Measurements from ENCODE around the gene RPS16. TPM values are rescaled to one million over a fixed set of nuclear protein-coding genes. Genes with fewer than 3 reads are reported as not detected.

The RPS16 gene
- total and polyA plus RNA-seq, 9 of the 15 experiments (the other 6 are each of a cell fraction or from before 2014, with no cell fraction given), result 82.6 to 3,671 (median 2,204) TPM

DNA sequence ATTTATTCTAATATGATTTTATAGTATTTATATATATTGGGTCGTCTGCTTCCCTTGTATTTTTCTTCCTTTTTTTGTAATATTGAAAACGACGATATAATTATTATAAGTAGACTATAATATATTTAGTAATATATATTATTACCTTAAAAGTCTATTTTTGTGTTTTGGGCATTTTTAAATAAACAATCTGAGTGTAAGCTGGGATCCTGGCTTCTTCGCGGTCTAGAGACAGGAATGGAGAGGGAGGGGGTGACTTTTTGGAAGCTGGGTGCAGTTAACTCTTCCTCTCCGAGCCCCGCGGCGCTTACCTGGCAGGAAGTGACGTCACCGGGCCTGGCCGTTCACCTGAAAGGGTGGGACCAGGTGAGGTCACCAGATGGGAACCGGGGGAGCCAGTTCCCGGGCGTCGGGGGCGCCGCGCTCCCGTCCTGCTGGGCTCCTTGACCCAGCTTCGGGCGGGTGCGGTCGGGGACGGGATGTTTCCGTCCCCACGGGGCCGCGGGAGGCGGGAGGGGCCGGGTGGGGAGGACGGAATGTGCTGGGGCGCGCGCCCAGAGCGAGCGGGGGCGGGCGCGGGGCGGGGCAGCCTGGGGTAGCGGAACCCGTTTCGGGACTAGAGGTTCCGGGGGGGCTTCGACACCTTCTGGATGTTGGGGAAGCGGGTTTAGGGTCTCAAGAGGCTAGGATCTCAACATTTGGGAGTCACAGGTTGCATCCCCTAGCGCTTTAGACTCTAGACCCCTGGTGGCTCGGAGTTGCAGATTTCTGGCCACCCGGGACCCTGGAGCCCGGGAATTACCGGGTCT is 26.3 kb downstream of the RPS16 start (continued):
- TF ChIP-seq, protein P1, sequence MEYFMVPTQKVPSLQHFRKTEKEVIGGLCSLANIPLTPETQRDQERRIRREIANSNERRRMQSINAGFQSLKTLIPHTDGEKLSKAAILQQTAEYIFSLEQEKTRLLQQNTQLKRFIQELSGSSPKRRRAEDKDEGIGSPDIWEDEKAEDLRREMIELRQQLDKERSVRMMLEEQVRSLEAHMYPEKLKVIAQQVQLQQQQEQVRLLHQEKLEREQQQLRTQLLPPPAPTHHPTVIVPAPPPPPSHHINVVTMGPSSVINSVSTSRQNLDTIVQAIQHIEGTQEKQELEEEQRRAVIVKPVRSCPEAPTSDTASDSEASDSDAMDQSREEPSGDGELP (CRISPR knock-in tag; IDR thresholded peaks at IDR 0.05; ENCODE audit: borderline replicate concordance), result 0 out of 2 replicates have a peak, but pooled peaks have one; percentile 13
- TF ChIP-seq ZKSCAN3 (CRISPR knock-in tag; IDR thresholded peaks at IDR 0.05), result no peak
- TF ChIP-seq ILF3 (IDR thresholded peaks at IDR 0.05; ENCODE audit: borderline replicate concordance), result peak; percentile 70; the same call in 1 of the 2 replicates
- TF ChIP-seq, protein P2, sequence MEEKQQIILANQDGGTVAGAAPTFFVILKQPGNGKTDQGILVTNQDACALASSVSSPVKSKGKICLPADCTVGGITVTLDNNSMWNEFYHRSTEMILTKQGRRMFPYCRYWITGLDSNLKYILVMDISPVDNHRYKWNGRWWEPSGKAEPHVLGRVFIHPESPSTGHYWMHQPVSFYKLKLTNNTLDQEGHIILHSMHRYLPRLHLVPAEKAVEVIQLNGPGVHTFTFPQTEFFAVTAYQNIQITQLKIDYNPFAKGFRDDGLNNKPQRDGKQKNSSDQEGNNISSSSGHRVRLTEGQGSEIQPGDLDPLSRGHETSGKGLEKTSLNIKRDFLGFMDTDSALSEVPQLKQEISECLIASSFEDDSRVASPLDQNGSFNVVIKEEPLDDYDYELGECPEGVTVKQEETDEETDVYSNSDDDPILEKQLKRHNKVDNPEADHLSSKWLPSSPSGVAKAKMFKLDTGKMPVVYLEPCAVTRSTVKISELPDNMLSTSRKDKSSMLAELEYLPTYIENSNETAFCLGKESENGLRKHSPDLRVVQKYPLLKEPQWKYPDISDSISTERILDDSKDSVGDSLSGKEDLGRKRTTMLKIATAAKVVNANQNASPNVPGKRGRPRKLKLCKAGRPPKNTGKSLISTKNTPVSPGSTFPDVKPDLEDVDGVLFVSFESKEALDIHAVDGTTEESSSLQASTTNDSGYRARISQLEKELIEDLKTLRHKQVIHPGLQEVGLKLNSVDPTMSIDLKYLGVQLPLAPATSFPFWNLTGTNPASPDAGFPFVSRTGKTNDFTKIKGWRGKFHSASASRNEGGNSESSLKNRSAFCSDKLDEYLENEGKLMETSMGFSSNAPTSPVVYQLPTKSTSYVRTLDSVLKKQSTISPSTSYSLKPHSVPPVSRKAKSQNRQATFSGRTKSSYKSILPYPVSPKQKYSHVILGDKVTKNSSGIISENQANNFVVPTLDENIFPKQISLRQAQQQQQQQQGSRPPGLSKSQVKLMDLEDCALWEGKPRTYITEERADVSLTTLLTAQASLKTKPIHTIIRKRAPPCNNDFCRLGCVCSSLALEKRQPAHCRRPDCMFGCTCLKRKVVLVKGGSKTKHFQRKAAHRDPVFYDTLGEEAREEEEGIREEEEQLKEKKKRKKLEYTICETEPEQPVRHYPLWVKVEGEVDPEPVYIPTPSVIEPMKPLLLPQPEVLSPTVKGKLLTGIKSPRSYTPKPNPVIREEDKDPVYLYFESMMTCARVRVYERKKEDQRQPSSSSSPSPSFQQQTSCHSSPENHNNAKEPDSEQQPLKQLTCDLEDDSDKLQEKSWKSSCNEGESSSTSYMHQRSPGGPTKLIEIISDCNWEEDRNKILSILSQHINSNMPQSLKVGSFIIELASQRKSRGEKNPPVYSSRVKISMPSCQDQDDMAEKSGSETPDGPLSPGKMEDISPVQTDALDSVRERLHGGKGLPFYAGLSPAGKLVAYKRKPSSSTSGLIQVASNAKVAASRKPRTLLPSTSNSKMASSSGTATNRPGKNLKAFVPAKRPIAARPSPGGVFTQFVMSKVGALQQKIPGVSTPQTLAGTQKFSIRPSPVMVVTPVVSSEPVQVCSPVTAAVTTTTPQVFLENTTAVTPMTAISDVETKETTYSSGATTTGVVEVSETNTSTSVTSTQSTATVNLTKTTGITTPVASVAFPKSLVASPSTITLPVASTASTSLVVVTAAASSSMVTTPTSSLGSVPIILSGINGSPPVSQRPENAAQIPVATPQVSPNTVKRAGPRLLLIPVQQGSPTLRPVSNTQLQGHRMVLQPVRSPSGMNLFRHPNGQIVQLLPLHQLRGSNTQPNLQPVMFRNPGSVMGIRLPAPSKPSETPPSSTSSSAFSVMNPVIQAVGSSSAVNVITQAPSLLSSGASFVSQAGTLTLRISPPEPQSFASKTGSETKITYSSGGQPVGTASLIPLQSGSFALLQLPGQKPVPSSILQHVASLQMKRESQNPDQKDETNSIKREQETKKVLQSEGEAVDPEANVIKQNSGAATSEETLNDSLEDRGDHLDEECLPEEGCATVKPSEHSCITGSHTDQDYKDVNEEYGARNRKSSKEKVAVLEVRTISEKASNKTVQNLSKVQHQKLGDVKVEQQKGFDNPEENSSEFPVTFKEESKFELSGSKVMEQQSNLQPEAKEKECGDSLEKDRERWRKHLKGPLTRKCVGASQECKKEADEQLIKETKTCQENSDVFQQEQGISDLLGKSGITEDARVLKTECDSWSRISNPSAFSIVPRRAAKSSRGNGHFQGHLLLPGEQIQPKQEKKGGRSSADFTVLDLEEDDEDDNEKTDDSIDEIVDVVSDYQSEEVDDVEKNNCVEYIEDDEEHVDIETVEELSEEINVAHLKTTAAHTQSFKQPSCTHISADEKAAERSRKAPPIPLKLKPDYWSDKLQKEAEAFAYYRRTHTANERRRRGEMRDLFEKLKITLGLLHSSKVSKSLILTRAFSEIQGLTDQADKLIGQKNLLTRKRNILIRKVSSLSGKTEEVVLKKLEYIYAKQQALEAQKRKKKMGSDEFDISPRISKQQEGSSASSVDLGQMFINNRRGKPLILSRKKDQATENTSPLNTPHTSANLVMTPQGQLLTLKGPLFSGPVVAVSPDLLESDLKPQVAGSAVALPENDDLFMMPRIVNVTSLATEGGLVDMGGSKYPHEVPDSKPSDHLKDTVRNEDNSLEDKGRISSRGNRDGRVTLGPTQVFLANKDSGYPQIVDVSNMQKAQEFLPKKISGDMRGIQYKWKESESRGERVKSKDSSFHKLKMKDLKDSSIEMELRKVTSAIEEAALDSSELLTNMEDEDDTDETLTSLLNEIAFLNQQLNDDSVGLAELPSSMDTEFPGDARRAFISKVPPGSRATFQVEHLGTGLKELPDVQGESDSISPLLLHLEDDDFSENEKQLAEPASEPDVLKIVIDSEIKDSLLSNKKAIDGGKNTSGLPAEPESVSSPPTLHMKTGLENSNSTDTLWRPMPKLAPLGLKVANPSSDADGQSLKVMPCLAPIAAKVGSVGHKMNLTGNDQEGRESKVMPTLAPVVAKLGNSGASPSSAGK (IDR thresholded peaks at IDR 0.05), result no peak; the same call in 1 of the 2 replicates
- peak; percentile 31; the same call in 1 of the 2 replicates for TF ChIP-seq ELF1 (tag; IDR thresholded peaks at IDR 0.05)
- no peak for TF ChIP-seq ZNF232 (CRISPR knock-in tag; IDR thresholded peaks at IDR 0.05)
- TF ChIP-seq GATAD2B (IDR thresholded peaks at IDR 0.05; ENCODE audit: borderline replicate concordance), result peak; percentile 72; the same call in 1 of the 2 replicates
- TF ChIP-seq, protein P3, sequence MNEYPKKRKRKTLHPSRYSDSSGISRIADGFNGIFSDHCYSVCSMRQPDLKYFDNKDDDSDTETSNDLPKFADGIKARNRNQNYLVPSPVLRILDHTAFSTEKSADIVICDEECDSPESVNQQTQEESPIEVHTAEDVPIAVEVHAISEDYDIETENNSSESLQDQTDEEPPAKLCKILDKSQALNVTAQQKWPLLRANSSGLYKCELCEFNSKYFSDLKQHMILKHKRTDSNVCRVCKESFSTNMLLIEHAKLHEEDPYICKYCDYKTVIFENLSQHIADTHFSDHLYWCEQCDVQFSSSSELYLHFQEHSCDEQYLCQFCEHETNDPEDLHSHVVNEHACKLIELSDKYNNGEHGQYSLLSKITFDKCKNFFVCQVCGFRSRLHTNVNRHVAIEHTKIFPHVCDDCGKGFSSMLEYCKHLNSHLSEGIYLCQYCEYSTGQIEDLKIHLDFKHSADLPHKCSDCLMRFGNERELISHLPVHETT (CRISPR knock-in tag; conservative IDR thresholded peaks at IDR 0.05 in 1 of 2, IDR thresholded peaks at IDR 0.05 in 1 of 2), result peak in 1 of 2 experiments; percentile 41; a peak in 1 of 4 replicates
- peak; percentile 74 for TF ChIP-seq KDM5B (IDR thresholded peaks at IDR 0.05; ENCODE audit: insufficient replicate concordance, low read depth, low read length)
- peak; percentile 69; the same call in 1 of the 2 replicates for TF ChIP-seq ZNF197 (CRISPR knock-in tag; IDR thresholded peaks at IDR 0.05; ENCODE audit: low read depth)
- TF ChIP-seq NFATC3 (IDR thresholded peaks at IDR 0.05), result no peak
- no peak for TF ChIP-seq ZBED1 (IDR thresholded peaks at IDR 0.05)

All from K562 (cell line).